Caki2 (cell line): Measurements from ENCODE around the gene EPB41L2. TPM values are rescaled to one million over a fixed set of nuclear protein-coding genes. Genes with fewer than 3 reads are reported as not detected.
"Not testable (repeated sequence)": the region's sequence is repeated elsewhere in the genome, so short reads cannot be mapped to it uniquely, and the experiment has no call there.

Source experiments
- DNase-seq: peaks from one replicate; pipeline ENCODE4 v3.0.0-alpha.2; 2015; ENCODE audit warnings: low read depth
- in situ Hi-C: cut with HindIII; loops from 2 replicates; pipeline ENCODE4 v1.10.0; 2016; ENCODE audit warnings: low sequenced_read_pairs, low pct_unique_long_range_greater_than_20kb, mixed read lengths
- total RNA-seq: library from RNA; depleted of rRNA; stranded (reverse); fragments of >200 nt; shearing (Covaris generic); gene quantifications from 2 replicates; pipeline ENCODE4 v1.2.3, GENCODE V29; 2014; ENCODE audit warnings: low replicate concordance

The EPB41L2 gene
- total RNA-seq, 1 experiment from 2014 or later = 66.1 TPM

DNA sequence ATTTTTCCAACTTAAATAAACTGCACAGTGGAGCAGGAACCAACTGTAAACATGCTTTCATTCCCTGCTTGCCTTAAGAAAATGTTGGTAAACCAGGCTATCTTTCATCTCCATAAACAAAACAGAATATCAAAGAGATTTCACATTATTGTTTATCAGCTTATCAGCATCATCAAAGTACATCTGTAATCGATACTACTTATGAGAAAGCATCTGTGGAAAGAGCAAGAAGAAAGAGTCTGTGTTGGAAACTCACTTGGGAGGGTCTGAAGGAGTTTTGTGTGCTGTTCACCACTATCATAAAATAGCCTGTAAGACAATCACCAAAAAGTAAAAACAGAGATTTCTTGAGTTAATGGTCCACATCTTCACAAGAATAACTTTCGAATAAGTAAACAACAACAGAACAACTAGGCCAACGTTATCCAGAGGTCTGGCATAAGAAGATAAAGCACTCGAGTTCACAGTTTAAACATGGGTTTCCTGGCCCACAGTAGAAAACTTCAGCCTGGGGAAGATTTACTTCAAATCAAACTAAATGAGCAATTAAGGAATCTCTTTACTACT is 47.9 kb downstream of the EPB41L2 start:
- in situ Hi-C loops = no loop called here
- DNase-seq = no peak

GRCh38 chr6:131014080-131014776 is 48.8 kb downstream of the EPB41L2 start:
- in situ Hi-C loops = no loop called here
- DNase-seq = no peak

DNA sequence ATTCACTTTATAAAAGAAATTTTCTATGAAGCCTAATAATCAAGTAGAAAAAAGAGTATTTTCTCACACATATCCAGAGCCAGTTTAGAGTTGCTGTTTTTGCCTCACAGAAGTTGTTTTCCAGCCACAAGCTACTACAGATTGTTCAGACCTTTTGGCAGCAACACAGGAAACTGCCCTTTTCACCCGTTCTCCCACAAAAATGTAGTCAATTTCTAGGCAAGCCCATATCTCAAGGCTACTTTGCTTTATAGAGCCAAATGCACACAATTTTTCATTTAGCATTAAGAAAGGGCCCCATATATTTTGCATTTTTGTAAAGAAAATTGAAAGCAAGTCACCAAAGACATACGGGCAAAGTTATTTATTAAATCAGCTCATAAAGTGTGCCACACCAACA is 49.5 kb downstream of the EPB41L2 start:
- no peak for DNase-seq
- in situ Hi-C loops = no loop called here

DNA sequence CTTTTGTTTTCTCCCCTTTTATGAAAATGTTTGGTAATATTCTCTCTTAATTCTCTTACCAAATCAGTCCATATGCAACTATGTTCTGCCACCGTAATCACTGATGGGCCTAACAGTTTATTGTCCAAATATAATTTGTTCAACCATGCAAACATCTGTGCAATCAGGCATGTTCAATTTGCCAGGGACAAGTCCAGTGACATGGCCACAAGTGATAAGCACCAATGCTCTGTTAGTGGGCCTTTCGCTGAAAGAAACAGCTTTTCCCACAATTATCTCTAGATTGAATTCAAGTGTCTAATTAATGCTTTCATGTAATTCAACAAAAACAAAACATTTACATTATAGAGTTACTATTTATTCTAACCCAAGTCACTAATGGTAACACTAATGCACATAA is 53.3 kb downstream of the EPB41L2 start:
- in situ Hi-C loops = no loop called here
- no peak for DNase-seq

DNA sequence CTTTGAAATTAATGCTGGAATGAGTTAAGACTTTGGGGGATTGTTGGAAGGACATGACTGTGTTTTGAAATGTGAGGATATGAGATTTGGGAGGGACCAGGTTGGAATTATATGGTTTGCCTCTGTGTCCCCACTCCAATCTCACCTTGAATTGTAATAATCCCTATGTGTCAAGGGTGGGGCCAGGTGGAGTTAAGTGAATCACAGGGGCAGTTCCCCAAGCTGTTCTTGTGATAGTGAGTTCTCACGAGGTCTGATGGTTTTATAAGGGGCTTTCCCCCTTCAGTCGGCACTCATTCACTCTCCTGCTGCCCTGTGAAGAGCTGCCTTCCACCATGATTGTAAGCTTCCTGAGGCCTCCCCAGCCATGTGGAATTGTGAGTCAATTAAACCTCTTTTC is 54.1 kb downstream of the EPB41L2 start:
- in situ Hi-C loops, DNase-seq: not testable (repeated sequence)

GRCh38 chr6:131007964-131008363 is 55.1 kb downstream of the EPB41L2 start:
- DNase-seq, in situ Hi-C loops: not testable (repeated sequence)

DNA sequence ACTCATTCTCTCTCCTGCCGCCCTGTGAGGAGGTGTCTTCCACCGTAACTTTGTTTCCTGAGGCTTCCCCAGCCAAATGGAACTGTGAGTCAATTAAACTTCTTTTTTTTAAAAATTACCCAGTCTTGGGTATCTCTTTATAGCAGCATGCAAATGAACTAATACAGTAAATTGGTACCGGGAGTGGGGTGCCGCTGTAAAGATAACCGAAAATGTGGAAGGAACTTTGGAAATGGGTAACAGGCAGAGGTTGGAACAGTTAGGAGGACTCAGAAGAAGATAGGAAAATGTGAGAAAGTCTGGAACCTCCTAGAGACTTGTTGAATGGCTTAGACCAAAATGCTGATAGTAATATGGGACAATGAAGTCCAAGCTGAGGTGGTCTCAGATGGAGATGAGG is 55.8 kb downstream of the EPB41L2 start:
- in situ Hi-C loops = no loop called here

GRCh38 chr6:131005439-131006016 is 57.5 kb downstream of the EPB41L2 start:
- no peak for DNase-seq
- in situ Hi-C loops = no loop called here

More for the DNA sequence above, 55.8 kb downstream of the EPB41L2 start:
- DNase-seq = no peak

GRCh38 chr6:131004936-131005335 is 58.1 kb downstream of the EPB41L2 start:
- no peak for DNase-seq
- in situ Hi-C loops = no loop called here

GRCh38 chr6:131004387-131004755 is 58.7 kb downstream of the EPB41L2 start:
- in situ Hi-C loops = no loop called here
- no peak for DNase-seq

DNA sequence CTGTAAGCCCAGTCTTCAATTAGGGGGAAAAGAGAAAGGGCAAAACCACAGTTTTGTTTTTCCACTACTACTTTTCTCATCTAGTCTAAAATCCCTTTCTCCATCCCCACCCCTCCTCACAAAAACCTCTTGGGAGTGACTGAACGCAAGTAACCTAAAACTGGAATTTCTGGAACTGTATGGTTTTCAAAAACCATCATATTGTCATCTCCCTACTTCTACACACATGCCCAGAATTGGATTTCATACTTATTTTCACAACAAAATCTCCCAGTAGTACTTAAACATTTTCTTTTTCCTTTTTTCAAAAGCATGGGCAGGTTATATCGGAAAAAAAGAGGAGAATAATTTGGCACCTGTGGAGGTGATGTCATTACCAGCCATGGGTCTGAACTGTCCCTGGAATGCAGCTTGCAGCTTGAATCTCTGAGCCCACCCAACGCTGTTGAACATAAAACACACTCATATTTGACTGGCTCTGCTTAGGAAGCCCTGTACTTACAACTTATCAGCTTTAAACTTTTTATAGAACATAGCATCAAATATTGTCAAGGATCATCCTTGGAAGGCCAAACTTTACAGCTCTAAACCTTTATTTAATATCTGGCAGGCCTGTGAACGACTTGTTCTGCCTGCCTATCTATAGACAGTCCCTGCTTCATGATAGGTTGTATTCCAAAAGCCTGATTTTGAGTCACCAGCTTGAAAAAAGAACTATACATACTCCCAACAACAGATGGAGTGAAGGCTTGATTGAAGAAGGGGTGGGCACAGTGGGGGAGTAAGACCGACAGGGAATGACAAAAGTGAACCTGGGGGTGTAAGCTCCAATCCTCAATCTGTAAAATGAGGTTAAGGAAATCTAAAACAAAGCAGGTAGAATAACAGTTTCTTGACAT is 59.3 kb downstream of the EPB41L2 start:
- in situ Hi-C loops = no loop called here
- DNase-seq = no peak

- DNase-seq = no peak
- in situ Hi-C loops = no loop called here
Measured at GRCh38 chr6:131002661-131002980, 60.4 kb downstream of the EPB41L2 start.

DNA sequence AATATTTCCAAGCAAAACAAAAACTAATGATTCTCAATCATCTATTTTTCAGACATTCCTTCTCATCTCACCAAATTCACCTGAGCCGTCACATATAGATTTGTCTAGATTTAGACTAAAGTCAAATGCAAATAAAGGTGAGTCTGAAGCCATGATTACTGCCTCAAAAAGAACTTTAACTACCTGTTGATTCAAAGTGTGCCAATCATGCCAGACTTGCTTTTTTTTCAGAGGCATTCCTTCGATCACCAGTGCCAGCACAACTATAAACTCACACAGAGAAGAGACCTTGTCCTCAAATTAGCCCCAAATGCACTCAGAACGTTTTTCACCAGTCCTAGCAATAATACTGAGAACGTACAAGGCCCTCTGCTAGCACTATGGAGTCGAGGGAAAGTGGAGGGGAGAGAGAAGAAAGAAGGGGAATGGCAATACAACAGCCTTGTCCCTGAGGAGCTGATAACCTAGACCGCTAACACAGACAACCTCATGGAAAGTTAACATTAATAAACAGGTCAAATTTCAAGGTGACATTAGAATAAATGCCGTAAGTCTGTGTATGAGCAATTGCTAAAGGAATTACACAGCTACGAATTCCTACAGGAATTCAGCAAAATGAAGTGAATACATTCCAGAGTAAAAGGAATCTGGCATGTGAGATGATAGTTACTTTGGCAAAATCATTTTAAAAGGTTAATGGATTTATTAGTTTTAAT is 60.9 kb downstream of the EPB41L2 start:
- in situ Hi-C loops = no loop called here
- DNase-seq = no peak

GRCh38 chr6:131001111-131001736 is 61.8 kb downstream of the EPB41L2 start:
- in situ Hi-C loops = no loop called here
- DNase-seq = no peak

DNA sequence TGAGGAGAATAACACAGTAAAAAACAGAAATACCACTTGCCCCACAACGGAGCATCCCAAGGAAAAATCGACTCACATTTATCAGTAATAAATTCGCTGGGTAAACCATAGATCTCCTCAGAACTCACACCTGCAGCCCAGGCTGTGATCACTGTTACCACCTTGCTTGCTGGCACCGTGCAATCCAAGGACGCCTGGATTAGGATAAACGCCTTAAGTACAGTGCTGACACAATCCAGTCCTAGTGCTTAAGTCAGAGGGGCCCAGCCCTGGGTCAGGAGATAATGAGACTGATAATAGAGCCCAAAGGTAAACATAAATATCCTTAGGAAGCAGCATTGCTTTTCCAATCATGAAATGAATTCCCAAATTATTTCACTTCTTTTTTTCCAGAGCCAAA is 62.5 kb downstream of the EPB41L2 start:
- in situ Hi-C loops = no loop called here
- DNase-seq = no peak

DNA sequence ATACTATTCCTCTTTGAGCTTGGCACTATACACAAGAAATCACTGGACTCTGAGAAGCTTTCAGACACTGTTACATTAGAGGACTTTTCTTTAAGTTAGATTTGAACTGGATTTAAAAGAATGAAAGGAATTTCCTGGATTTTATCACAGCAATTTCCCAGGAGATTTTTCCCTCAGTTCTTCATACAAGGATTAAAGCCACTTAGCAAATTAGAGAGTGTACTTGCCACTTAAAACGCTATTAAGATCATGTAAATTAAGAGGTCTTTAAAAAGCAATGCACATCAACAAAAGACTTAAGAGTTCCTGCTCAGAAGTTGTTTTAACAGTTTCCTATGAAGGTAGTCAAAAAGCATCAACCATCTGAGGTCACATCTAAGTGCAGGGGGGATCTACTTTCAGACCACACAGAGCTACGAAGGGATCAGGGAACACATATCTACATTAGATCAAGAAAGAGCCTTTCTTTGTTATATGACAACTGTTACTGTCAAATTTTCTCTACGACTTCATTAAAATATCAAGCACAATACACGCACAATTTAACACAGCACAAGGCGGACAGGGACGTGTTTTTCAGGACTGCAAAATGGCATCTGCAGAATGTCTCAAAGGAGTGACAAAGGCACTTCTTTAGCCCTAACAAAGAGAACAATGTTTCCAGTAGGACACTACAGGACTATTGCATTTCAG is 65.8 kb downstream of the EPB41L2 start:
- in situ Hi-C loops = no loop called here
- DNase-seq = no peak

GRCh38 chr6:130996635-130997034 is 66.4 kb downstream of the EPB41L2 start:
- DNase-seq = no peak
- in situ Hi-C loops = no loop called here
